ENCODE data around the gene PLCG1.

GRCh38 chr20:41218466-41218865, 81.1 kb downstream of the PLCG1 start:
- TF ChIP-seq POLR2A (IDR thresholded peaks at IDR 0.05): no peak
- TF ChIP-seq, protein P1, sequence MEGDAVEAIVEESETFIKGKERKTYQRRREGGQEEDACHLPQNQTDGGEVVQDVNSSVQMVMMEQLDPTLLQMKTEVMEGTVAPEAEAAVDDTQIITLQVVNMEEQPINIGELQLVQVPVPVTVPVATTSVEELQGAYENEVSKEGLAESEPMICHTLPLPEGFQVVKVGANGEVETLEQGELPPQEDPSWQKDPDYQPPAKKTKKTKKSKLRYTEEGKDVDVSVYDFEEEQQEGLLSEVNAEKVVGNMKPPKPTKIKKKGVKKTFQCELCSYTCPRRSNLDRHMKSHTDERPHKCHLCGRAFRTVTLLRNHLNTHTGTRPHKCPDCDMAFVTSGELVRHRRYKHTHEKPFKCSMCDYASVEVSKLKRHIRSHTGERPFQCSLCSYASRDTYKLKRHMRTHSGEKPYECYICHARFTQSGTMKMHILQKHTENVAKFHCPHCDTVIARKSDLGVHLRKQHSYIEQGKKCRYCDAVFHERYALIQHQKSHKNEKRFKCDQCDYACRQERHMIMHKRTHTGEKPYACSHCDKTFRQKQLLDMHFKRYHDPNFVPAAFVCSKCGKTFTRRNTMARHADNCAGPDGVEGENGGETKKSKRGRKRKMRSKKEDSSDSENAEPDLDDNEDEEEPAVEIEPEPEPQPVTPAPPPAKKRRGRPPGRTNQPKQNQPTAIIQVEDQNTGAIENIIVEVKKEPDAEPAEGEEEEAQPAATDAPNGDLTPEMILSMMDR (IDR thresholded peaks at IDR 0.05): no peak
